Fibroblast of skin of back (primary cell): ENCODE results near the gene TMEM132E.

Source experiments
- DNase-seq: peaks from one replicate; pipeline ENCODE4 v3.0.0-alpha.2; 2013

TMEM132E gene

GRCh38 chr17:34634551-34635160, 55.3 kb downstream of the TMEM132E start:
- no peak for DNase-seq

GRCh38 chr17:34635876-34636275, 56.5 kb downstream of the TMEM132E start:
- DNase-seq: no peak

- DNase-seq: no peak
Measured at GRCh38 chr17:34637041-34637547, 57.7 kb downstream of the TMEM132E start.

GRCh38 chr17:34637548-34638525, 58.5 kb downstream of the TMEM132E start:
- peak; percentile 60 for DNase-seq

- DNase-seq: no peak
Measured at GRCh38 chr17:34638526-34639260, 59.3 kb downstream of the TMEM132E start.

- no peak for DNase-seq
Measured at GRCh38 chr17:34639706-34640425, 60.5 kb downstream of the TMEM132E start.

GRCh38 chr17:34641368-34641767, 62.0 kb downstream of the TMEM132E start:
- no peak for DNase-seq

GRCh38 chr17:34644941-34645550, 65.7 kb downstream of the TMEM132E start:
- DNase-seq: no peak

- peak; percentile 3 for DNase-seq
Measured at GRCh38 chr17:34645594-34645993, 66.2 kb downstream of the TMEM132E start.

- DNase-seq: no peak
Measured at GRCh38 chr17:34647511-34647910, 68.1 kb downstream of the TMEM132E start.

- no peak for DNase-seq
Measured at GRCh38 chr17:34650051-34650750, 70.8 kb downstream of the TMEM132E start.

- no peak for DNase-seq
Measured at GRCh38 chr17:34651402-34651811, 72.0 kb downstream of the TMEM132E start.

- no peak for DNase-seq
Measured at GRCh38 chr17:34652021-34652555, 72.7 kb downstream of the TMEM132E start.

GRCh38 chr17:34653511-34653910, 74.1 kb downstream of the TMEM132E start:
- no peak for DNase-seq

GRCh38 chr17:34654276-34654880, 75.0 kb downstream of the TMEM132E start:
- no peak for DNase-seq

GRCh38 chr17:34654881-34655276, 75.5 kb downstream of the TMEM132E start:
- DNase-seq: no peak

GRCh38 chr17:34656801-34657200, 77.4 kb downstream of the TMEM132E start:
- DNase-seq: no peak

- DNase-seq: no peak
Measured at GRCh38 chr17:34658811-34659560, 79.6 kb downstream of the TMEM132E start.

- no peak for DNase-seq
Measured at GRCh38 chr17:34663714-34664113, 84.3 kb downstream of the TMEM132E start.
